HepG2 (cell line): ENCODE data around the gene TMEM154.

Source experiments
- HCFC1 ChIP-seq: fragments of 150-350 bp; IDR thresholded peaks from 2 replicates; pipeline ENCODE4 v1.6.1; 2014; ENCODE audit warnings: low read depth, low read length
- JUND ChIP-seq: sonication (generic); formaldehyde crosslinking; IDR thresholded peaks from 2 replicates; pipeline ENCODE4 v1.8.0; 2022; ENCODE audit warnings: mild to moderate bottlenecking, missing genetic modification reagents
- KLF13 ChIP-seq: sonication (generic); formaldehyde crosslinking; IDR thresholded peaks from 2 replicates; pipeline ENCODE4 v1.4.0; 2020; ENCODE audit warnings: mild to moderate bottlenecking, missing genetic modification reagents
- MXI1 ChIP-seq: IDR thresholded peaks from 3 replicates; pipeline ENCODE4 v1.6.1; 2012; ENCODE audit warnings: low read depth, low read length, inconsistent platforms, borderline replicate concordance
- PAX8 ChIP-seq: sonication (generic); formaldehyde crosslinking; IDR thresholded peaks from 2 replicates; pipeline ENCODE4 v1.8.0; 2022; ENCODE audit warnings: mild to moderate bottlenecking, missing genetic modification reagents, borderline replicate concordance
- POLR2G ChIP-seq: fragments of 200-400 bp; formaldehyde crosslinking; IDR thresholded peaks from 2 replicates; pipeline ENCODE4 v1.6.1; 2018; ENCODE audit warnings: mild to moderate bottlenecking, low read depth, low read length, moderate library complexity
- SMAD1 ChIP-seq: sonication (generic); formaldehyde crosslinking; IDR thresholded peaks from 2 replicates; pipeline ENCODE4 v1.4.0; 2020; ENCODE audit warnings: missing genetic modification reagents, low read depth, mild to moderate bottlenecking, borderline replicate concordance
- ZFP41 ChIP-seq: sonication (generic); formaldehyde crosslinking; IDR thresholded peaks from 2 replicates; pipeline ENCODE4 v1.4.0; 2020; ENCODE audit warnings: mild to moderate bottlenecking, missing genetic modification reagents, borderline replicate concordance
- TF ChIP-seq, protein P1 (sequence below): sonication (generic); formaldehyde crosslinking; IDR thresholded peaks from 2 replicates; pipeline ENCODE4 v1.5.0; 2020; ENCODE audit warnings: mild to moderate bottlenecking, missing genetic modification reagents, moderate library complexity
- TF ChIP-seq, protein P2 (sequence below): sonication (generic); formaldehyde crosslinking; IDR thresholded peaks from 2 replicates; pipeline ENCODE4 v1.8.0; 2022; ENCODE audit warnings: mild to moderate bottlenecking, missing genetic modification reagents, borderline replicate concordance
- TF ChIP-seq, protein P3 (sequence below): sonication (generic); formaldehyde crosslinking; IDR thresholded peaks from 2 replicates; pipeline ENCODE4 v1.9.0; 2021; ENCODE audit warnings: missing genetic modification reagents, borderline replicate concordance
- TF ChIP-seq, protein P4 (sequence below): sonication (generic); formaldehyde crosslinking; IDR thresholded peaks from 2 replicates; pipeline ENCODE4 v1.5.0; 2020; ENCODE audit warnings: missing genetic modification reagents

DNA sequence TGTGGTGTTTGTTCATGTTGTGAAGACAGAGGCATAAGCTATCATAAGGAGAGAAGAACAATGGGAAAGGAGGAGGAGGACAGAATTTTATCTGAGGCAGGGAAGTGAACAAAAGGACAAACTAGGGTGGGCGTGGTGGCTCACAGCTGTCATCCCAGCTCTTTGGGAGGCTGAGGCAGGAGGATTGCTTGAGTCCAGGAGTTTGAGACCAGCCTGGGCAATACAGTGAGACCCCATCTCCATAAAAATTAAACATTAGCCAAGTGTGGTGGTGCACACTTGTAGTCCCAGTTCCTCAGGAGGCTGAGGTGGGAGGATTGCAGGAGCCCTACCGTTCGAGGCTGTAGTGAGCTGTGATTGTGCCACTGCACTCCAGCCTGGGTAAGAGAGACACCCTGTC lies 49.9 kb downstream of the TMEM154 start:
- TF ChIP-seq SMAD1: no peak
- TF ChIP-seq ZFP41 (CRISPR knock-in tag): no peak
- no peak for TF ChIP-seq HCFC1
- TF ChIP-seq, protein P1, sequence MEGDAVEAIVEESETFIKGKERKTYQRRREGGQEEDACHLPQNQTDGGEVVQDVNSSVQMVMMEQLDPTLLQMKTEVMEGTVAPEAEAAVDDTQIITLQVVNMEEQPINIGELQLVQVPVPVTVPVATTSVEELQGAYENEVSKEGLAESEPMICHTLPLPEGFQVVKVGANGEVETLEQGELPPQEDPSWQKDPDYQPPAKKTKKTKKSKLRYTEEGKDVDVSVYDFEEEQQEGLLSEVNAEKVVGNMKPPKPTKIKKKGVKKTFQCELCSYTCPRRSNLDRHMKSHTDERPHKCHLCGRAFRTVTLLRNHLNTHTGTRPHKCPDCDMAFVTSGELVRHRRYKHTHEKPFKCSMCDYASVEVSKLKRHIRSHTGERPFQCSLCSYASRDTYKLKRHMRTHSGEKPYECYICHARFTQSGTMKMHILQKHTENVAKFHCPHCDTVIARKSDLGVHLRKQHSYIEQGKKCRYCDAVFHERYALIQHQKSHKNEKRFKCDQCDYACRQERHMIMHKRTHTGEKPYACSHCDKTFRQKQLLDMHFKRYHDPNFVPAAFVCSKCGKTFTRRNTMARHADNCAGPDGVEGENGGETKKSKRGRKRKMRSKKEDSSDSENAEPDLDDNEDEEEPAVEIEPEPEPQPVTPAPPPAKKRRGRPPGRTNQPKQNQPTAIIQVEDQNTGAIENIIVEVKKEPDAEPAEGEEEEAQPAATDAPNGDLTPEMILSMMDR (CRISPR knock-in tag): no peak
- TF ChIP-seq, protein P2, sequence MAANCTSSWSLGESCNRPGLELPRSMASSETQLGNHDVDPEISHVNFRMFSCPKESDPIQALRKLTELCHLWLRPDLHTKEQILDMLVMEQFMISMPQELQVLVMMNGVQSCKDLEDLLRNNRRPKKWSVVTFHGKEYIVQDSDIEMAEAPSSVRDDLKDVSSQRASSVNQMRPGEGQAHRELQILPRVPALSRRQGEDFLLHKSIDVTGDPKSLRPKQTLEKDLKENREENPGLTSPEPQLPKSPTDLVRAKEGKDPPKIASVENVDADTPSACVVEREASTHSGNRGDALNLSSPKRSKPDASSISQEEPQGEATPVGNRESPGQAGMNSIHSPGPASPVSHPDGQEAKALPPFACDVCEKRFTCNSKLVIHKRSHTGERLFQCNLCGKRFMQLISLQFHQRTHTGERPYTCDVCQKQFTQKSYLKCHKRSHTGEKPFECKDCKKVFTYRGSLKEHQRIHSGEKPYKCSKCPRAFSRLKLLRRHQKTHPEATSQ: no peak
- no peak for TF ChIP-seq MXI1
- TF ChIP-seq PAX8 (CRISPR knock-in tag): no peak
- TF ChIP-seq, protein P3, sequence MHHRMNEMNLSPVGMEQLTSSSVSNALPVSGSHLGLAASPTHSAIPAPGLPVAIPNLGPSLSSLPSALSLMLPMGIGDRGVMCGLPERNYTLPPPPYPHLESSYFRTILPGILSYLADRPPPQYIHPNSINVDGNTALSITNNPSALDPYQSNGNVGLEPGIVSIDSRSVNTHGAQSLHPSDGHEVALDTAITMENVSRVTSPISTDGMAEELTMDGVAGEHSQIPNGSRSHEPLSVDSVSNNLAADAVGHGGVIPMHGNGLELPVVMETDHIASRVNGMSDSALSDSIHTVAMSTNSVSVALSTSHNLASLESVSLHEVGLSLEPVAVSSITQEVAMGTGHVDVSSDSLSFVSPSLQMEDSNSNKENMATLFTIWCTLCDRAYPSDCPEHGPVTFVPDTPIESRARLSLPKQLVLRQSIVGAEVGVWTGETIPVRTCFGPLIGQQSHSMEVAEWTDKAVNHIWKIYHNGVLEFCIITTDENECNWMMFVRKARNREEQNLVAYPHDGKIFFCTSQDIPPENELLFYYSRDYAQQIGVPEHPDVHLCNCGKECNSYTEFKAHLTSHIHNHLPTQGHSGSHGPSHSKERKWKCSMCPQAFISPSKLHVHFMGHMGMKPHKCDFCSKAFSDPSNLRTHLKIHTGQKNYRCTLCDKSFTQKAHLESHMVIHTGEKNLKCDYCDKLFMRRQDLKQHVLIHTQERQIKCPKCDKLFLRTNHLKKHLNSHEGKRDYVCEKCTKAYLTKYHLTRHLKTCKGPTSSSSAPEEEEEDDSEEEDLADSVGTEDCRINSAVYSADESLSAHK: no peak
- TF ChIP-seq KLF13 (CRISPR knock-in tag): no peak
- TF ChIP-seq POLR2G: no peak
- TF ChIP-seq, protein P4, sequence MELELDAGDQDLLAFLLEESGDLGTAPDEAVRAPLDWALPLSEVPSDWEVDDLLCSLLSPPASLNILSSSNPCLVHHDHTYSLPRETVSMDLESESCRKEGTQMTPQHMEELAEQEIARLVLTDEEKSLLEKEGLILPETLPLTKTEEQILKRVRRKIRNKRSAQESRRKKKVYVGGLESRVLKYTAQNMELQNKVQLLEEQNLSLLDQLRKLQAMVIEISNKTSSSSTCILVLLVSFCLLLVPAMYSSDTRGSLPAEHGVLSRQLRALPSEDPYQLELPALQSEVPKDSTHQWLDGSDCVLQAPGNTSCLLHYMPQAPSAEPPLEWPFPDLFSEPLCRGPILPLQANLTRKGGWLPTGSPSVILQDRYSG (CRISPR knock-in tag): no peak
- TF ChIP-seq JUND (CRISPR knock-in tag): no peak
